Fibroblast of lung (primary cell): Measurements from ENCODE around the gene GPR22. TPM values are rescaled to one million over a fixed set of nuclear protein-coding genes. Genes with fewer than 3 reads are reported as not detected.
A peak's percentile ranks its signal among the peaks of the same experiment; 100 is the strongest.

Experiments used
- DNase-seq, 2 donors: peaks; one replicate each; pipeline versions ENCODE4 v3.0.0 to v3.0.0-alpha.2; 2010; ENCODE audit warnings: low read depth in 2 of 2
- H2AFZ ChIP-seq: 2 replicates; pipeline ENCODE4 v1.5.1; 2012; ENCODE audit warnings: low read length, control low read depth, inconsistent platforms
- H3K27ac ChIP-seq: 2 replicates; pipeline ENCODE4 v1.5.1; 2011; ENCODE audit warnings: low read length, control low read depth; ENCODE audit not compliant: insufficient read depth
- H3K27me3 ChIP-seq: 2 replicates; pipeline ENCODE4 v1.5.1; 2011; ENCODE audit warnings: mild to moderate bottlenecking, low read length; ENCODE audit not compliant: control insufficient read depth, insufficient read depth
- H3K36me3 ChIP-seq: 2 replicates; pipeline ENCODE4 v1.5.1; 2011; ENCODE audit warnings: low read length; ENCODE audit not compliant: control insufficient read depth, insufficient read depth
- H3K4me1 ChIP-seq: 2 replicates; pipeline ENCODE4 v1.5.1; 2011; ENCODE audit warnings: low read length; ENCODE audit not compliant: control insufficient read depth, insufficient read depth; ENCODE audit errors: extremely low read depth
- H3K4me2 ChIP-seq: 2 replicates; pipeline ENCODE4 v1.5.1; 2011; ENCODE audit warnings: low read length, control low read depth; ENCODE audit not compliant: insufficient read depth; ENCODE audit errors: extremely low read depth
- H3K4me3 ChIP-seq, 4 experiments: fragments of 200-600 bp in 1 of 4; sonication (generic) in 1 of 4; replicated peaks in 1 of 4; 2 replicates each; pipeline ENCODE4 v1.5.1; 2011 to 2016; ENCODE audit warnings: low read length in 4 of 4, low read depth in 3 of 4, mild to moderate bottlenecking in 3 of 4, control low read depth in 2 of 4, inconsistent platforms in 1 of 4, mixed read lengths in 1 of 4; ENCODE audit not compliant: insufficient read depth in 1 of 4; ENCODE audit errors: control extremely low read depth in 1 of 4
- H3K79me2 ChIP-seq: 2 replicates; pipeline ENCODE4 v1.5.1; 2012; ENCODE audit warnings: mild to moderate bottlenecking, low read length, inconsistent platforms; ENCODE audit not compliant: control insufficient read depth, insufficient read depth
- H3K9ac ChIP-seq: 2 replicates; pipeline ENCODE4 v1.5.1; 2011; ENCODE audit warnings: mild to moderate bottlenecking, low read length, control low read depth; ENCODE audit not compliant: insufficient read depth
- H3K9me3 ChIP-seq: 2 replicates; pipeline ENCODE4 v1.5.1; 2012; ENCODE audit warnings: low read depth, low read length; ENCODE audit not compliant: control insufficient read depth, insufficient read depth
- H4K20me1 ChIP-seq: 2 replicates; pipeline ENCODE4 v1.5.1; 2011; ENCODE audit warnings: low read length; ENCODE audit not compliant: control insufficient read depth, insufficient read depth; ENCODE audit errors: extremely low read depth
- CTCF ChIP-seq, 2 donors: IDR thresholded peaks in 1 of 2; conservative IDR thresholded peaks in 1 of 2; 1 replicate in 1 of 2; 2 replicates in 1 of 2; pipeline ENCODE4 v1.5.1; 2011 to 2012; ENCODE audit warnings: low read length in 2 of 2, control low read depth in 1 of 2, inconsistent platforms in 1 of 2, low read depth in 1 of 2, mild to moderate bottlenecking in 1 of 2
- EZH2 ChIP-seq: IDR thresholded peaks from 2 replicates; pipeline ENCODE4 v1.5.1; 2012; ENCODE audit warnings: low read length, control low read depth, mild to moderate bottlenecking; ENCODE audit errors: missing control alignments
- polyA plus RNA-seq, 2 donors: library from polyadenylated mRNA; depleted of rRNA in 1 of 2; stranded (reverse) in 1 of 2; unstranded in 1 of 2; fragments of >200 nt; gene quantifications; 2 replicates each; pipeline ENCODE4 v1.2.1, GENCODE V29; 2011 to 2012; ENCODE audit warnings: missing spikeins in 1 of 2
- total RNA-seq: library from RNA; depleted of rRNA; stranded (reverse); fragments of >200 nt; gene quantifications from 2 replicates; pipeline ENCODE4 v1.2.1, GENCODE V29; 2014

The GPR22 gene
- total and polyA plus RNA-seq, 2 donors (not counting 1 experiment from before 2014, with no cell fraction given), result not detected

GRCh38 chr7:107494884-107495283 lies 25.0 kb downstream of the GPR22 start:
- Histone ChIP-seq H3K27me3 (no peaks in the 10 kb centered on the region), H3K79me2 (no peaks in the 10 kb centered on the region), H3K4me2 (no peak overlapping the region), H3K27ac (no peak overlapping the region), H3K4me3 (no peak overlapping the region), H3K9me3 (no peaks in the 10 kb centered on the region), H3K4me1 (no peaks in the 10 kb centered on the region), H2AFZ (no peak overlapping the region), H4K20me1 (no peaks in the 10 kb centered on the region), H3K36me3 (no peaks in the 10 kb centered on the region), H3K9ac (no peak overlapping the region)
- no peak for TF ChIP-seq EZH2
- TF ChIP-seq CTCF (conservative IDR thresholded peaks at IDR 0.05 in 1 of 2, IDR thresholded peaks at IDR 0.05 in 1 of 2; ENCODE audit: low read depth in 1 of 2, low read length in 2 of 2), result no peak
- no peak for DNase-seq

GRCh38 chr7:107495516-107495915 lies 25.7 kb downstream of the GPR22 start:
- Histone ChIP-seq H3K27ac (no peak overlapping the region), H3K27me3 (no peaks in the 10 kb centered on the region), H3K36me3 (no peaks in the 10 kb centered on the region), H4K20me1 (no peaks in the 10 kb centered on the region), H3K4me2 (no peak overlapping the region), H3K9me3 (no peaks in the 10 kb centered on the region), H2AFZ (no peak overlapping the region), H3K9ac (no peak overlapping the region), H3K79me2 (no peaks in the 10 kb centered on the region), H3K4me1 (no peaks in the 10 kb centered on the region), H3K4me3 (no peak overlapping the region)
- TF ChIP-seq CTCF (conservative IDR thresholded peaks at IDR 0.05 in 1 of 2, IDR thresholded peaks at IDR 0.05 in 1 of 2; ENCODE audit: low read depth in 1 of 2, low read length in 2 of 2), result no peak
- TF ChIP-seq EZH2, result no peak
- no peak for DNase-seq

- DNase-seq, result peak in 1 of 2 donors; percentile 11
- no peaks in the 10 kb centered on the region for H4K20me1 ChIP-seq
Observed at GRCh38 chr7:107499731-107500130, 29.9 kb downstream of the GPR22 start.

More at GRCh38 chr7:107499731-107500130, 29.9 kb downstream of the GPR22 start:
- H3K4me1 ChIP-seq, result no peaks in the 10 kb centered on the region
- H3K4me3 ChIP-seq, result no peak overlapping the region
- no peak overlapping the region for H3K4me2 ChIP-seq
- H3K27me3 ChIP-seq, result no peaks in the 10 kb centered on the region
- no peaks in the 10 kb centered on the region for H3K79me2 ChIP-seq
- H2AFZ ChIP-seq, result no peak overlapping the region
- no peaks in the 10 kb centered on the region for H3K9me3 ChIP-seq
- no peaks in the 10 kb centered on the region for H3K36me3 ChIP-seq
- no peak overlapping the region for H3K27ac ChIP-seq
- H3K9ac ChIP-seq, result no peak overlapping the region
- TF ChIP-seq CTCF (conservative IDR thresholded peaks at IDR 0.05 in 1 of 2, IDR thresholded peaks at IDR 0.05 in 1 of 2; ENCODE audit: low read depth in 1 of 2, low read length in 2 of 2) (no peak), EZH2 (no peak)
